WTC11 (cell line): ENCODE data around the gene ALDOB. TPM values are rescaled to one million over a fixed set of nuclear protein-coding genes. Genes with fewer than 3 reads are reported as not detected.

Experiments used
- ATAC-seq: fragments of 200-7000 bp; cut with Tn5 transposase; 2 replicates; pipeline ENCODE4 v1.10.0; 2021; ENCODE audit warnings: mild to moderate bottlenecking, moderate library complexity
- CTCF ChIA-PET: fragments of 300-600 bp; sonication (Branson Sonifier 250); formaldehyde crosslinking; loops from one replicate; lab custom pipeline; 2021; ENCODE audit warnings: antibody characterized with exemption; lab: Charles Lee
- POLR2A ChIA-PET: fragments of 350-600 bp; sonication (Branson Sonifier 250); formaldehyde crosslinking; loops from one replicate; lab custom pipeline; 2021; ENCODE audit warnings: antibody characterized with exemption; lab: Charles Lee
- DNase-seq: peaks from one replicate; pipeline ENCODE4 v3.0.0; 2021; ENCODE audit warnings: low spot score
- H3K27ac Mint-ChIP-seq: 2 replicates; pipeline ENCODE4 v1.8.0; 2021; ENCODE audit warnings: mixed read lengths
- H3K27me3 Mint-ChIP-seq: 2 replicates; pipeline ENCODE4 v1.8.0; 2021; ENCODE audit warnings: low read depth, mild to moderate bottlenecking, moderate library complexity, mixed read lengths
- H3K36me3 Mint-ChIP-seq: 2 replicates; pipeline ENCODE4 v1.8.0; 2021; ENCODE audit warnings: mixed read lengths
- H3K4me1 Mint-ChIP-seq: 2 replicates; pipeline ENCODE4 v1.8.0; 2022; ENCODE audit warnings: mixed read lengths
- H3K4me3 Mint-ChIP-seq: 2 replicates; pipeline ENCODE4 v1.8.0; 2021; ENCODE audit warnings: mild to moderate bottlenecking, moderate library complexity, mixed read lengths
- H3K9me3 Mint-ChIP-seq: 2 replicates; pipeline ENCODE4 v1.8.0; 2021; ENCODE audit warnings: mixed read lengths
- ATF1 ChIP-seq: sonication (generic); formaldehyde crosslinking; IDR thresholded peaks from 2 replicates; pipeline ENCODE4 v1.8.1; 2023; ENCODE audit warnings: mild to moderate bottlenecking, moderate library complexity, missing genetic modification reagents
- ATF6 ChIP-seq: sonication (generic); formaldehyde crosslinking; IDR thresholded peaks from 2 replicates; pipeline ENCODE4 v1.8.1; 2023; ENCODE audit warnings: mild to moderate bottlenecking, missing genetic modification reagents
- CBFB ChIP-seq: sonication (generic); formaldehyde crosslinking; IDR thresholded peaks from 2 replicates; pipeline ENCODE4 v1.8.1; 2022; ENCODE audit warnings: mild to moderate bottlenecking, low read depth, missing genetic modification reagents
- EMX1 ChIP-seq: fragments of 250-450 bp; sonication (Bioruptor Pico); IDR thresholded peaks from 2 replicates; pipeline ENCODE4 v1.8.0; 2021; ENCODE audit warnings: mild to moderate bottlenecking
- FOXK1 ChIP-seq: sonication (generic); formaldehyde crosslinking; IDR thresholded peaks from 2 replicates; pipeline ENCODE4 v1.8.0; 2022; ENCODE audit warnings: mild to moderate bottlenecking, moderate library complexity, missing genetic modification reagents
- JAZF1 ChIP-seq: fragments of 250-450 bp; sonication (Bioruptor Pico); IDR thresholded peaks from 2 replicates; pipeline ENCODE4 v1.9.0; 2021; ENCODE audit warnings: moderate library complexity, mild to moderate bottlenecking, inconsistent platforms
- MYBL2 ChIP-seq: sonication (generic); formaldehyde crosslinking; IDR thresholded peaks from 2 replicates; pipeline ENCODE4 v1.8.1; 2023; ENCODE audit warnings: mild to moderate bottlenecking, moderate library complexity, missing genetic modification reagents
- NFYB ChIP-seq: sonication (generic); formaldehyde crosslinking; conservative IDR thresholded peaks from 2 replicates; pipeline ENCODE4 v1.8.0; 2022; ENCODE audit warnings: low read depth, missing genetic modification reagents
- PRRX2 ChIP-seq: fragments of 250-450 bp; sonication (Bioruptor Pico); IDR thresholded peaks from 2 replicates; pipeline ENCODE4 v1.8.0; 2021; ENCODE audit warnings: mild to moderate bottlenecking
- SMAD4 ChIP-seq: sonication (generic); formaldehyde crosslinking; IDR thresholded peaks from 2 replicates; pipeline ENCODE4 v1.8.0; 2022; ENCODE audit warnings: mild to moderate bottlenecking, missing genetic modification reagents
- TCF7 ChIP-seq: sonication (generic); formaldehyde crosslinking; IDR thresholded peaks from 2 replicates; pipeline ENCODE4 v1.8.0; 2022; ENCODE audit warnings: mild to moderate bottlenecking, low read depth, missing genetic modification reagents, moderate library complexity
- USF2 ChIP-seq: sonication (generic); formaldehyde crosslinking; IDR thresholded peaks from 2 replicates; pipeline ENCODE4 v1.8.1; 2023; ENCODE audit warnings: mild to moderate bottlenecking, missing genetic modification reagents, moderate library complexity
- ZNF121 ChIP-seq: sonication (generic); formaldehyde crosslinking; IDR thresholded peaks from 2 replicates; pipeline ENCODE4 v1.8.0; 2023; ENCODE audit warnings: missing genetic modification reagents
- ZNF425 ChIP-seq: fragments of 250-450 bp; sonication (Bioruptor Pico); conservative IDR thresholded peaks from 2 replicates; pipeline ENCODE4 v1.9.0; 2021; ENCODE audit warnings: mild to moderate bottlenecking
- total RNA-seq: library from RNA; stranded (reverse); gene quantifications from 3 replicates; pipeline ENCODE4 v1.2.3, GENCODE V29; 2021
- TF ChIP-seq, protein P1 (sequence below): sonication (generic); formaldehyde crosslinking; IDR thresholded peaks from 2 replicates; pipeline ENCODE4 v1.8.0; 2022; ENCODE audit warnings: mild to moderate bottlenecking, missing genetic modification reagents

The ALDOB gene
- total RNA-seq, 1 experiment from 2014 or later = 0.94 TPM

GRCh38 chr9:101469026-101469425, 33.5 kb upstream of the ALDOB start:
- ATAC-seq = no peak
- peaks cover under 1% of the 10 kb centered on the region; the same call in 1 of the 2 replicates for H3K36me3 Mint-ChIP-seq
- H3K9me3 Mint-ChIP-seq = no peaks in the 10 kb centered on the region
- H3K27ac Mint-ChIP-seq = peak overlapping the region; percentile 42; the same call in 1 of the 2 replicates
- POLR2A ChIA-PET = no interaction called here
- TF ChIP-seq EMX1 (CRISPR knock-in tag) = no peak
- TF ChIP-seq MYBL2 (CRISPR knock-in tag) = no peak
- TF ChIP-seq SMAD4 (CRISPR knock-in tag) = no peak
- no peak for TF ChIP-seq ATF1
- TF ChIP-seq, all 79 proteins: peak for 0
- peaks cover 37% of the 10 kb centered on the region for H3K4me1 Mint-ChIP-seq
- no peaks in the 10 kb centered on the region for H3K27me3 Mint-ChIP-seq
- DNase-seq = no peak
- CTCF ChIA-PET = interaction anchor here (1.0 to 7.0 kb wide), 5 partner anchors 9 to 61 kb away, joined by 3 to 39 read pairs (median 7); no protein-coding TSS in a partner anchor
- H3K4me3 Mint-ChIP-seq = no peak overlapping the region

GRCh38 chr9:101468116-101468515, 32.5 kb upstream of the ALDOB start:
- POLR2A ChIA-PET = interaction anchor here (1.9 kb wide), 1 partner anchor 19 kb away, joined by 9 read pairs; a partner anchor contains a TSS
- H3K27me3 Mint-ChIP-seq = no peaks in the 10 kb centered on the region
- ATAC-seq = peak; percentile 77
- no peak overlapping the region for H3K4me3 Mint-ChIP-seq
- peaks cover 45% of the 10 kb centered on the region for H3K4me1 Mint-ChIP-seq
- H3K27ac Mint-ChIP-seq = peak overlapping the region; percentile 68; the same call in 1 of the 2 replicates
- H3K36me3 Mint-ChIP-seq = no peaks in the 10 kb centered on the region
- H3K9me3 Mint-ChIP-seq = no peaks in the 10 kb centered on the region
- DNase-seq = no peak
- TF ChIP-seq NFYB (peak; percentile 43), TCF7 (no peak), PRRX2 (CRISPR knock-in tag) (no peak), FOXK1 (no peak), USF2 (CRISPR knock-in tag) (peak; percentile 83)
- TF ChIP-seq, protein P1, sequence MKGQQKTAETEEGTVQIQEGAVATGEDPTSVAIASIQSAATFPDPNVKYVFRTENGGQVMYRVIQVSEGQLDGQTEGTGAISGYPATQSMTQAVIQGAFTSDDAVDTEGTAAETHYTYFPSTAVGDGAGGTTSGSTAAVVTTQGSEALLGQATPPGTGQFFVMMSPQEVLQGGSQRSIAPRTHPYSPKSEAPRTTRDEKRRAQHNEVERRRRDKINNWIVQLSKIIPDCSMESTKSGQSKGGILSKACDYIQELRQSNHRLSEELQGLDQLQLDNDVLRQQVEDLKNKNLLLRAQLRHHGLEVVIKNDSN (CRISPR knock-in tag) = peak; percentile 60
- CTCF ChIA-PET = interaction anchor here (1.1 to 7.0 kb wide), 7 partner anchors 9 to 65 kb away, joined by 6 to 39 read pairs (median 16); partner anchors contain the start of gene RNF20

DNA sequence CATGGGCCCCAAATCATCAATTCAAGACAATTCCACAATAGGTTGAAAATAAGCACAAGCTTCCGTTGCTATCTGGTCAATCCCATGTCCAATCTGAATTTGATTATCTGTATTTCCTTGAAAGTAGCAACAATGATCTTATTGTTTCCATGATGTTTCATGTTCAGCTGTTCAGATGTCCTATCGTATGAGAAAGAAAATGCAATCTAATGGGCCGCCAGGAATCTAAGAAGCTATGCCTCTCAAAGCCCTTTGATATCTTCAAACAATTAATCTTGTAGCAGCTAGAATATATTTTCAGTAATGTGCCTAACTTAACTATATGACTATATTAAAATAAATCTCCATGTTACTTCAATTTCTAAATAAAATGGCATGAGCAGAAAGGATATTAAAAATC, 32.1 kb upstream of the ALDOB start:
- H3K27me3 Mint-ChIP-seq = no peaks in the 10 kb centered on the region
- POLR2A ChIA-PET = interaction anchor here (1.9 kb wide), 1 partner anchor 19 kb away, joined by 9 read pairs; a partner anchor contains a TSS
- no peak for ATAC-seq
- no peak overlapping the region for H3K4me3 Mint-ChIP-seq
- no peaks in the 10 kb centered on the region for H3K36me3 Mint-ChIP-seq
- CTCF ChIA-PET = interaction anchor here (0.8 to 7.0 kb wide), 8 partner anchors 9 to 65 kb away, joined by 3 to 39 read pairs (median 12); partner anchors contain the start of gene RNF20
- H3K4me1 Mint-ChIP-seq = peaks cover 49% of the 10 kb centered on the region
- peak overlapping the region; percentile 68; the same call in 1 of the 2 replicates for H3K27ac Mint-ChIP-seq
- no peaks in the 10 kb centered on the region for H3K9me3 Mint-ChIP-seq
- DNase-seq = no peak
- TF ChIP-seq CBFB (CRISPR knock-in tag) = no peak
- TF ChIP-seq JAZF1 (CRISPR knock-in tag) = no peak
- no peak for TF ChIP-seq ZNF121 (CRISPR knock-in tag)
- no peak for TF ChIP-seq ATF6 (CRISPR knock-in tag)
- no peak for TF ChIP-seq ATF1
- TF ChIP-seq TCF7 = no peak
- no peak for TF ChIP-seq ZNF425 (CRISPR knock-in tag)
